ENCODE data around the gene KLHL29.

KLHL29 gene

DNA sequence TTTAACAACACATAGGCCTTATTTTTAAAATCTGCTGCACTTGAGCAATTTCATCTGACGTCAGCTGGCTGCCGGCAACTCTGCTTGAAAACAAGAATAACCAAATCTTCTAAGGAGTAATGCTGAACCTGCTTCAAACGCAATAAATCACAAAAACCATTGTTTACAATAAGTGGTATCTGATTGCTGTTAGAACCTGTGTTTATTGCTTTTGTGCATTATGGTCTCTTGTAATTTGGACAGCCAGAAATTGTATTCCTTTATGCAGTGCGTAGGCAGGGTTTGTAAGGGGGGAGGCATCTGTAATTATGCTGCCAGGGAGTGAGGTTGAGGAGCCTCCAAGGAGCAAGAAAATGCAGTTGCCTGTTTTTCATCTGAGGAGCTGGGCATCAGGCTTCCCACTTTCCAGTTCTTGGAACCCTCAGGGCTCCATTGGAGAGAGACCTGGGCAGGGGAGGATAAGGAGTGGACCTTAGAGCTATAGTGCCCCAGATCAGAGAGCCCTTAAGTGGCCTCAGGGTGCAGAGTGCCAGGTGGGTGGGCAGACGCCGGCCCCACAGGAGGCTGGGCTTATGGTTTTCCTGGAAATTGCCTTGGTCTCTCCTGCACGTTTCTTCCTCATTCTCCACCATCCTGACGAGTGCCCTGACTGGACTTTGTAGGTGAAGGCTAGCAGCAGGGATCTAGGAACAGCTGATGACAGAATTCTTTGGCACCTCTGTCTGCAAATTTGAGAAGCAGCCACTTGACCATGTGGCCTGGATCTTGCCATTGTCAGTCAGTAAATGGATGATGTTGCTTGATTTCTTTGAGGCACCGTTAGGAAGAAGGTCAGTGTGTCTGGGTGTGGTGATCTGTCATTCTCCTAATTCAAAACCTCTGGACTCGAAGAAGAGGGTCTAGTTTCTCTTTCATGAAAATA lies 129.2 kb downstream of the KLHL29 start:
- Histone ChIP-seq H4K20me1 (ENCODE audit: insufficient read depth, low read length) (no peaks in the 10 kb centered on the region), H3K9ac (ENCODE audit: low read length) (no peak overlapping the region), H3K9me3 (replicated peaks; ENCODE audit: insufficient read depth, low read length) (no peaks in the 10 kb centered on the region), H2AFZ (ENCODE audit: low read length) (no peak overlapping the region), H3K4me2 (ENCODE audit: low read depth, low read length) (no peak overlapping the region), H3K9me2 (replicated peaks; ENCODE audit: insufficient read depth, low read length) (no peaks in the 10 kb centered on the region), H3K4me1 (ENCODE audit: low read length) (no peaks in the 10 kb centered on the region), H3K79me2 (ENCODE audit: low read length) (no peaks in the 10 kb centered on the region), H3K4me3 (ENCODE audit: low read length) (no peak overlapping the region), H3F3A (ENCODE audit: insufficient read depth, low read length) (no peaks in the 10 kb centered on the region), H3K27me3 (replicated peaks; ENCODE audit: insufficient read depth, low read length) (no peaks in the 10 kb centered on the region), H3K27ac (ENCODE audit: low read length) (no peak overlapping the region), H3K36me3 (replicated peaks; ENCODE audit: insufficient read depth, low read length) (no peaks in the 10 kb centered on the region)
- DNase-seq: no peak
- TF ChIP-seq EZH2phosphoT487 (IDR thresholded peaks at IDR 0.05; ENCODE audit: low read length) (no peak), EZH2 (optimal IDR thresholded peaks at IDR 0.05; ENCODE audit: low read depth, low read length) (no peak)
- TF ChIP-seq, protein P1, sequence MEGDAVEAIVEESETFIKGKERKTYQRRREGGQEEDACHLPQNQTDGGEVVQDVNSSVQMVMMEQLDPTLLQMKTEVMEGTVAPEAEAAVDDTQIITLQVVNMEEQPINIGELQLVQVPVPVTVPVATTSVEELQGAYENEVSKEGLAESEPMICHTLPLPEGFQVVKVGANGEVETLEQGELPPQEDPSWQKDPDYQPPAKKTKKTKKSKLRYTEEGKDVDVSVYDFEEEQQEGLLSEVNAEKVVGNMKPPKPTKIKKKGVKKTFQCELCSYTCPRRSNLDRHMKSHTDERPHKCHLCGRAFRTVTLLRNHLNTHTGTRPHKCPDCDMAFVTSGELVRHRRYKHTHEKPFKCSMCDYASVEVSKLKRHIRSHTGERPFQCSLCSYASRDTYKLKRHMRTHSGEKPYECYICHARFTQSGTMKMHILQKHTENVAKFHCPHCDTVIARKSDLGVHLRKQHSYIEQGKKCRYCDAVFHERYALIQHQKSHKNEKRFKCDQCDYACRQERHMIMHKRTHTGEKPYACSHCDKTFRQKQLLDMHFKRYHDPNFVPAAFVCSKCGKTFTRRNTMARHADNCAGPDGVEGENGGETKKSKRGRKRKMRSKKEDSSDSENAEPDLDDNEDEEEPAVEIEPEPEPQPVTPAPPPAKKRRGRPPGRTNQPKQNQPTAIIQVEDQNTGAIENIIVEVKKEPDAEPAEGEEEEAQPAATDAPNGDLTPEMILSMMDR (IDR thresholded peaks at IDR 0.05; ENCODE audit: low read length): no peak

DNA sequence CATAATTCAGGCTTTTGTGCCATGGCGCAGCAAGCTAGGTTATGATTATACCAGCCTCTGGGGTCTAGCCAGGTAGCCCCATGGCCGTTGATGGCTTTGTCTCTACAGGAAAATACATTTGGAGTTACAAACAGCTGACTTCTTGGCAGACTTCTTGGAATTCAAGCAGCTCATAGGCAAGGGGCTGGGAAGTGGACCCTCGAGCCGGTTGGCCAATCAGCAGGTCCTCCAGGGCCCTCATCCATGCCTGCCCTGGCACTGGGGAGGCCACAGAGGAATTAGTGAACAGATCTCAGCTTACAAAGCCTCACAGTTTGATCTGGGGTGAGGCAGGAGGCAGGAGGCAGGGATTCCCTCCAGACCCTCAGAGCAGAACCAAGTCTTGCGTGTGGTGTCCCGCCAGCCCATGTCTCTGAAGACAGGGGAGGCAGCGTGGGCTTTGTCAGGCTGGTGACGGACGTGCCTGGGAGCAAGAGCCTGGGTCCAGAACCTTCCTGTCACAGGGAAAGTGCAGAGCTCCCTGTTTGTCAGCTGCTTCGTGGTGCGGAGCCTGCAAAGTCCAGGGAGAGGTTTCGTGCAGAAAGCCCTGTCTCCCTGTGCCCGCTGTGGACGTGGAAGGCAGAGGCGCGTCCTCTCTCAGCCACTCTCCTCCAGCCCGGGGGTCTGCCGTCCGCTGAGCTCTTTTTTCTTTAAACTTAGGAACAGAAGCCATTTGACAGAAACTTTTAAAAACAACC lies 131.7 kb downstream of the KLHL29 start:
- no peak for TF ChIP-seq EZH2phosphoT487 (IDR thresholded peaks at IDR 0.05; ENCODE audit: low read length)
- no peak for TF ChIP-seq EZH2 (optimal IDR thresholded peaks at IDR 0.05; ENCODE audit: low read depth, low read length)
- TF ChIP-seq, protein P1 (IDR thresholded peaks at IDR 0.05; ENCODE audit: low read length): no peak
- H3K4me3 ChIP-seq (ENCODE audit: low read length): no peak overlapping the region
- no peaks in the 10 kb centered on the region for H3K4me1 ChIP-seq (ENCODE audit: low read length)
- H3F3A ChIP-seq (ENCODE audit: insufficient read depth, low read length): no peaks in the 10 kb centered on the region
- no peak overlapping the region for H2AFZ ChIP-seq (ENCODE audit: low read length)
- H3K79me2 ChIP-seq (ENCODE audit: low read length): no peaks in the 10 kb centered on the region
- no peak overlapping the region for H3K9ac ChIP-seq (ENCODE audit: low read length)
- H3K36me3 ChIP-seq (replicated peaks; ENCODE audit: insufficient read depth, low read length): no peaks in the 10 kb centered on the region
- H3K4me2 ChIP-seq (ENCODE audit: low read depth, low read length): no peak overlapping the region
- H3K27me3 ChIP-seq (replicated peaks; ENCODE audit: insufficient read depth, low read length): no peaks in the 10 kb centered on the region
- H3K9me2 ChIP-seq (replicated peaks; ENCODE audit: insufficient read depth, low read length): no peaks in the 10 kb centered on the region
- H3K27ac ChIP-seq (ENCODE audit: low read length): no peak overlapping the region
- no peaks in the 10 kb centered on the region for H4K20me1 ChIP-seq (ENCODE audit: insufficient read depth, low read length)
- no peak for DNase-seq
- H3K9me3 ChIP-seq (replicated peaks; ENCODE audit: insufficient read depth, low read length): no peaks in the 10 kb centered on the region

DNA sequence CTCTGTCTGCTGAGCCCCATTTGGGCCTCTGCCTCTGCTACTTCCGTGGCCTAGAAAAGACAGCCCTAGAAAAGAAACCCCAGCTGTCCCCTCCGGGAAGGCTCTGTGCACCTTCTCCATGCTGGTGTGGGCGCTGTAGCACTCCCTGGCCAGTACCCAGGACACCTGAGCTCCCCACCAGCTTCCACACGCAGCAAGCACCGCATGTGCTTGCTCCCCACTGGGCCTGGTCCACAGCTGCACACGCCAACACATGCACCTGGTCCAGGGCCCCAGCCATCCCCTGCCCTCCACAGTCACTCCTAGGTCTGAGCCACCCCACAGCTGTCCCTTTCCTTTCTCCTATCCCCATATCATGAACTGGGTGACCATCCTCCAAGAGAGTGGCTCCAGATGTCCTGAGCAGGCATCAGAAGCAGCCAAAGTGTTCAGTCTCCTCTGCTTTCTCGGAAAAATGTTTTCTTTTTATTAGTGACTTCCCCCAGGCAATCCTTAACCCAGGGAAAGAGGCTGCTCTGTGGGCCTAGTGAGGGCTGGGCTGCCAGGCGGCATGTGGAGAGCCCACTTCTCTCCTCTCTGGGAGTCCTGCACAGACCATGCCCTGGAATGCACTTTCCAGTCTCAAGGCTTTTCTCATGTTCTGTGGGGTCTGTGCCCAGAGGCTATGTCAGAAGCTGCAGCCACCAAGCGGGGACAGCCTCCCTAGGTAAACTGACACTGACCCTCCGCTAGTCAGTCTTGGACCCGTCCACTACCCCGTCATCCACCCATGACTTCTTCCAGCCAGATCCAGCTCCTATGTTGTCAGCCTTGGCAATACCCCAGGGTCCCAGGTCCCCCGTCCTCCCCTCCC lies 133.7 kb downstream of the KLHL29 start:
- H4K20me1 ChIP-seq (ENCODE audit: insufficient read depth, low read length): no peaks in the 10 kb centered on the region
- H3K4me3 ChIP-seq (ENCODE audit: low read length): no peak overlapping the region
- no peak overlapping the region for H3K4me2 ChIP-seq (ENCODE audit: low read depth, low read length)
- no peaks in the 10 kb centered on the region for H3F3A ChIP-seq (ENCODE audit: insufficient read depth, low read length)
- H3K36me3 ChIP-seq (replicated peaks; ENCODE audit: insufficient read depth, low read length): no peaks in the 10 kb centered on the region
- no peak overlapping the region for H3K27ac ChIP-seq (ENCODE audit: low read length)
- DNase-seq: no peak
- H3K9ac ChIP-seq (ENCODE audit: low read length): no peak overlapping the region
- H3K9me2 ChIP-seq (replicated peaks; ENCODE audit: insufficient read depth, low read length): no peaks in the 10 kb centered on the region
- H3K27me3 ChIP-seq (replicated peaks; ENCODE audit: insufficient read depth, low read length): no peaks in the 10 kb centered on the region
- TF ChIP-seq EZH2 (optimal IDR thresholded peaks at IDR 0.05; ENCODE audit: low read depth, low read length) (no peak), EZH2phosphoT487 (IDR thresholded peaks at IDR 0.05; ENCODE audit: low read length) (no peak)
- TF ChIP-seq, protein P1 (IDR thresholded peaks at IDR 0.05; ENCODE audit: low read length): no peak
- H3K79me2 ChIP-seq (ENCODE audit: low read length): no peaks in the 10 kb centered on the region
- H3K4me1 ChIP-seq (ENCODE audit: low read length): no peaks in the 10 kb centered on the region
- no peak overlapping the region for H2AFZ ChIP-seq (ENCODE audit: low read length)
- H3K9me3 ChIP-seq (replicated peaks; ENCODE audit: insufficient read depth, low read length): no peaks in the 10 kb centered on the region
